Panc1 (cell line): ENCODE measurements around the gene TMPRSS15. TPM values are rescaled to one million over a fixed set of nuclear protein-coding genes. Genes with fewer than 3 reads are reported as not detected.

ENCODE experiments used
- ATAC-seq: fragments of 200-7000 bp; cut with Tn5 transposase; 2 replicates; pipeline ENCODE4 v1.9.1; 2020; ENCODE audit warnings: mild to moderate bottlenecking, moderate library complexity
- BruUV-seq: library from RNA; stranded (reverse); fragments of 400-500 nt; replicated peaks from 2 replicates; lab custom pipeline; 2021; lab: Mats Ljungman, UMichigan
- CTCF ChIA-PET: fragments of 300-600 bp; sonication (Branson Sonifier 250); formaldehyde crosslinking; loops from one replicate; lab custom pipeline; 2022; ENCODE audit warnings: antibody characterized with exemption; lab: Charles Lee
- POLR2A ChIA-PET: fragments of 300-600 bp; sonication (Branson Sonifier 250); formaldehyde crosslinking; loops from one replicate; lab custom pipeline; 2022; ENCODE audit warnings: antibody characterized with exemption; lab: Charles Lee
- DNase-seq: peaks from one replicate; pipeline ENCODE4 v3.0.0-alpha.2; 2010; ENCODE audit warnings: low read depth, low spot score
- H3K27ac ChIP-seq: 2 replicates; pipeline ENCODE4 v1.5.1; 2011; ENCODE audit warnings: mild to moderate bottlenecking, low read length, inconsistent platforms
- H3K27me3 ChIP-seq: fragments of 200-500 bp; sonication (Bioruptor generic); 2 replicates; pipeline ENCODE4 v1.6.0; 2014; ENCODE audit warnings: low read length, inconsistent platforms; ENCODE audit not compliant: control insufficient read depth, insufficient read depth
- H3K36me3 ChIP-seq: fragments of 200-500 bp; sonication (Bioruptor generic); 2 replicates; pipeline ENCODE4 v1.5.1; 2014; ENCODE audit warnings: inconsistent platforms, mild to moderate bottlenecking, low read length, moderate library complexity; ENCODE audit not compliant: control insufficient read depth, insufficient read depth
- H3K4me1 ChIP-seq: 2 replicates; pipeline ENCODE4 v1.5.1; 2011; ENCODE audit warnings: inconsistent platforms, mild to moderate bottlenecking, low read length, moderate library complexity; ENCODE audit not compliant: control insufficient read depth, insufficient read depth
- H3K4me3 ChIP-seq, 2 experiments: 2 replicates each; pipeline ENCODE4 v1.5.1; 2011 to 2012; ENCODE audit warnings: low read depth in 2 of 2, low read length in 2 of 2, mild to moderate bottlenecking in 2 of 2, inconsistent platforms in 1 of 2, moderate library complexity in 1 of 2
- H3K9me3 ChIP-seq: fragments of 200-500 bp; sonication (Bioruptor generic); 2 replicates; pipeline ENCODE4 v1.5.1; 2014; ENCODE audit warnings: low read depth, mild to moderate bottlenecking, inconsistent platforms, low read length, moderate library complexity; ENCODE audit not compliant: control insufficient read depth, insufficient read depth
- POLR2AphosphoS5 ChIP-seq: IDR thresholded peaks from 2 replicates; pipeline ENCODE4 v1.6.1; 2012; ENCODE audit warnings: mild to moderate bottlenecking, low read depth, low read length, moderate library complexity
- SIN3A ChIP-seq: IDR thresholded peaks from 2 replicates; pipeline ENCODE4 v1.6.1; 2012; ENCODE audit warnings: low read depth, mild to moderate bottlenecking, low read length, moderate library complexity, borderline replicate concordance; ENCODE audit not compliant: insufficient read depth
- TCF7L2 ChIP-seq: IDR thresholded peaks from 2 replicates; pipeline ENCODE4 v1.6.1; 2011; ENCODE audit warnings: mild to moderate bottlenecking, low read depth, low read length, inconsistent platforms
- in situ Hi-C: cut with HindIII; loops from 2 replicates; pipeline ENCODE4 v1.10.0; 2016; ENCODE audit warnings: low sequenced_read_pairs, low pct_unique_long_range_greater_than_20kb
- intact Hi-C: fragments of 100-400 bp; cut with micrococcal nuclease; formaldehyde crosslinking; loops from one replicate; pipeline ENCODE4 v1.10.0; 2022; ENCODE audit not compliant: unreplicated experiment
- total RNA-seq: library from RNA; stranded (reverse); gene quantifications from one replicate; pipeline ENCODE4 v1.2.1, GENCODE V29; 2021; ENCODE audit not compliant: unreplicated experiment
- TF ChIP-seq, protein P1 (sequence below): fragments of 450-650 bp; IDR thresholded peaks from 2 replicates; pipeline ENCODE4 v1.5.1; 2017; ENCODE audit warnings: mild to moderate bottlenecking
- TF ChIP-seq, protein P2 (sequence below), 2 experiments: IDR thresholded peaks; 2 replicates each; pipeline ENCODE4 v1.6.1; 2011 to 2012; ENCODE audit warnings: low read depth in 2 of 2, control low read depth in 1 of 2, low read length in 1 of 2, mild to moderate bottlenecking in 1 of 2, moderate library complexity in 1 of 2; ENCODE audit not compliant: insufficient read depth in 1 of 2

The TMPRSS15 gene
- total RNA-seq, 1 experiment from 2014 or later, result not detected

DNA sequence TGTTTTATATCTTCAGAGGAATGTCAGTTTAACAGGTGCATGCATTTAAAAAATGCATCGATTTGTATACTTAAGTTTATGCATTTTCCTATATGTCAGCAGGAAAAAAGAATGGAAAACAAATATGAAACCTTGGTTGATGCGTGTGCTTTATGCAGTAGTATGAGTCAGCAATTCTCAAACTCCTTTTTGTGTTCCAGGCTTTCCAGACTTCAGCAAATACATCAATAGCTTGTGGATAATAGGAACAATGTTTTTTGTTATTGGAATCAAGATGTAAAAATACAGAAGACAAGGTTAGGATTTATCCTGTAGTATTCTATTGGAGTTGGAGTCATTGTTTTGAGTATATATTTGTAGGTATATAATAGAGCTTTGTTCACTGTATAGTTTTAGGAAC is 113.7 kb downstream of the TMPRSS15 start:
- no TSS peak for BruUV-seq
- no peak overlapping the region for H3K27ac ChIP-seq
- ATAC-seq, result no peak
- no peaks in the 10 kb centered on the region for H3K9me3 ChIP-seq
- H3K4me1 ChIP-seq, result no peaks in the 10 kb centered on the region
- H3K4me3 ChIP-seq, result no peak overlapping the region
- no peak for TF ChIP-seq TCF7L2
- TF ChIP-seq, protein P1, sequence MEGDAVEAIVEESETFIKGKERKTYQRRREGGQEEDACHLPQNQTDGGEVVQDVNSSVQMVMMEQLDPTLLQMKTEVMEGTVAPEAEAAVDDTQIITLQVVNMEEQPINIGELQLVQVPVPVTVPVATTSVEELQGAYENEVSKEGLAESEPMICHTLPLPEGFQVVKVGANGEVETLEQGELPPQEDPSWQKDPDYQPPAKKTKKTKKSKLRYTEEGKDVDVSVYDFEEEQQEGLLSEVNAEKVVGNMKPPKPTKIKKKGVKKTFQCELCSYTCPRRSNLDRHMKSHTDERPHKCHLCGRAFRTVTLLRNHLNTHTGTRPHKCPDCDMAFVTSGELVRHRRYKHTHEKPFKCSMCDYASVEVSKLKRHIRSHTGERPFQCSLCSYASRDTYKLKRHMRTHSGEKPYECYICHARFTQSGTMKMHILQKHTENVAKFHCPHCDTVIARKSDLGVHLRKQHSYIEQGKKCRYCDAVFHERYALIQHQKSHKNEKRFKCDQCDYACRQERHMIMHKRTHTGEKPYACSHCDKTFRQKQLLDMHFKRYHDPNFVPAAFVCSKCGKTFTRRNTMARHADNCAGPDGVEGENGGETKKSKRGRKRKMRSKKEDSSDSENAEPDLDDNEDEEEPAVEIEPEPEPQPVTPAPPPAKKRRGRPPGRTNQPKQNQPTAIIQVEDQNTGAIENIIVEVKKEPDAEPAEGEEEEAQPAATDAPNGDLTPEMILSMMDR, result no peak
- TF ChIP-seq, protein P2, sequence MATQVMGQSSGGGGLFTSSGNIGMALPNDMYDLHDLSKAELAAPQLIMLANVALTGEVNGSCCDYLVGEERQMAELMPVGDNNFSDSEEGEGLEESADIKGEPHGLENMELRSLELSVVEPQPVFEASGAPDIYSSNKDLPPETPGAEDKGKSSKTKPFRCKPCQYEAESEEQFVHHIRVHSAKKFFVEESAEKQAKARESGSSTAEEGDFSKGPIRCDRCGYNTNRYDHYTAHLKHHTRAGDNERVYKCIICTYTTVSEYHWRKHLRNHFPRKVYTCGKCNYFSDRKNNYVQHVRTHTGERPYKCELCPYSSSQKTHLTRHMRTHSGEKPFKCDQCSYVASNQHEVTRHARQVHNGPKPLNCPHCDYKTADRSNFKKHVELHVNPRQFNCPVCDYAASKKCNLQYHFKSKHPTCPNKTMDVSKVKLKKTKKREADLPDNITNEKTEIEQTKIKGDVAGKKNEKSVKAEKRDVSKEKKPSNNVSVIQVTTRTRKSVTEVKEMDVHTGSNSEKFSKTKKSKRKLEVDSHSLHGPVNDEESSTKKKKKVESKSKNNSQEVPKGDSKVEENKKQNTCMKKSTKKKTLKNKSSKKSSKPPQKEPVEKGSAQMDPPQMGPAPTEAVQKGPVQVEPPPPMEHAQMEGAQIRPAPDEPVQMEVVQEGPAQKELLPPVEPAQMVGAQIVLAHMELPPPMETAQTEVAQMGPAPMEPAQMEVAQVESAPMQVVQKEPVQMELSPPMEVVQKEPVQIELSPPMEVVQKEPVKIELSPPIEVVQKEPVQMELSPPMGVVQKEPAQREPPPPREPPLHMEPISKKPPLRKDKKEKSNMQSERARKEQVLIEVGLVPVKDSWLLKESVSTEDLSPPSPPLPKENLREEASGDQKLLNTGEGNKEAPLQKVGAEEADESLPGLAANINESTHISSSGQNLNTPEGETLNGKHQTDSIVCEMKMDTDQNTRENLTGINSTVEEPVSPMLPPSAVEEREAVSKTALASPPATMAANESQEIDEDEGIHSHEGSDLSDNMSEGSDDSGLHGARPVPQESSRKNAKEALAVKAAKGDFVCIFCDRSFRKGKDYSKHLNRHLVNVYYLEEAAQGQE (IDR thresholded peaks at IDR 0.05; ENCODE audit: insufficient read depth in 1 of 2, low read depth in 2 of 2, low read length in 1 of 2), result no peak
- no peak for TF ChIP-seq SIN3A
- no peak for TF ChIP-seq POLR2AphosphoS5
- ChIA-PET CTCF (interaction anchor here (0.7 kb wide), 1 partner anchor 28 kb away, joined by 5 read pairs; no protein-coding TSS in a partner anchor), POLR2A (no interaction called here)
- in situ Hi-C loops, result no loop called here
- no peak for DNase-seq
- no peaks in the 10 kb centered on the region for H3K36me3 ChIP-seq
- no peaks in the 10 kb centered on the region for H3K27me3 ChIP-seq
- intact Hi-C loops, result no loop called here

DNA sequence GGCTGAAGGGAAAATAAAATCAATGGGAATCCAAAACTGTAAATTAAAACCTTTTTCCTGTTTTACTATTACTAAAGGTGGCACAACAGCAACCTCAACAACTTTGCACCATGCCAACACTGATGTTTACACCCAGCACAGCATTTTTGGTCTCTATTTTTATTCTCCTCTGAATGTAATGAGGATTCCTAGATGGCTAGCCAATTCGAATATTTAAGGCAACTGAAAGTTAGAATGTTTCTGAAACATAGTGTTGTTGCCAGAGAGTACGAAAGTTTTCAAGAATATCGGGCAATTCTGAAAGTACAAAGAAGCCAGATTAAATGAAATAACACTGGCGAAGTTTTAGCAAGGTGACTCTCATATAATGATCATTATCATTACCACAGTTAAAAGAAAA is 118.2 kb downstream of the TMPRSS15 start:
- TF ChIP-seq POLR2AphosphoS5 (no peak), SIN3A (no peak), TCF7L2 (no peak)
- TF ChIP-seq, protein P2 (IDR thresholded peaks at IDR 0.05; ENCODE audit: insufficient read depth in 1 of 2, low read depth in 2 of 2, low read length in 1 of 2), result no peak
- TF ChIP-seq, protein P1, result no peak
- Histone ChIP-seq H3K27me3 (no peaks in the 10 kb centered on the region), H3K9me3 (no peaks in the 10 kb centered on the region), H3K36me3 (no peaks in the 10 kb centered on the region), H3K4me1 (no peaks in the 10 kb centered on the region), H3K27ac (no peak overlapping the region), H3K4me3 (no peak overlapping the region)
- CTCF ChIA-PET, result no interaction called here
- in situ Hi-C loops (no loop called here), intact Hi-C loops (no loop called here)
- no TSS peak for BruUV-seq
- DNase-seq, result no peak
- POLR2A ChIA-PET, result no interaction called here
- no peak for ATAC-seq
